GM12872 (cell line): ENCODE data around the gene TRAPPC2.
A peak's percentile ranks its signal among the peaks of the same experiment; 100 is the strongest.

Experiments used
- CTCF ChIP-seq: IDR thresholded peaks from 3 replicates; pipeline ENCODE4 v1.5.1; 2011; ENCODE audit warnings: low read depth, mild to moderate bottlenecking, low read length, moderate library complexity; ENCODE audit not compliant: insufficient read depth

The TRAPPC2 gene

GRCh38 chrX:13747836-13748235 lies 13.4 kb upstream of the TRAPPC2 start:
- peak; percentile 35; the same call in 2 of the 3 replicates for TF ChIP-seq CTCF

- TF ChIP-seq CTCF = no peak
Measured at GRCh38 chrX:13742397-13743176, 8.2 kb upstream of the TRAPPC2 start.

- no peak for TF ChIP-seq CTCF
Measured at GRCh38 chrX:13741695-13742094, 7.3 kb upstream of the TRAPPC2 start.

- no peak for TF ChIP-seq CTCF
Measured at GRCh38 chrX:13733506-13733905, 914 bp downstream of the TRAPPC2 start.

- no peak for TF ChIP-seq CTCF
Measured at GRCh38 chrX:13732246-13733067, 2.0 kb downstream of the TRAPPC2 start.

- no peak for TF ChIP-seq CTCF
Measured at GRCh38 chrX:13721819-13722519, 12.5 kb downstream of the TRAPPC2 start.

GRCh38 chrX:13721371-13721770 lies 13.0 kb downstream of the TRAPPC2 start:
- TF ChIP-seq CTCF = no peak
